ENCODE measurements around the gene SPOP.

The SPOP gene

GRCh38 chr17:49583889-49584288 lies 94.0 kb downstream of the SPOP start:
- DNase-seq (ENCODE audit: low read depth): no peak
- no peak overlapping the region for H3K4me3 ChIP-seq (ENCODE audit: low read depth, low read length)
- no peak for TF ChIP-seq CTCF (IDR thresholded peaks at IDR 0.05; ENCODE audit: control insufficient read depth, extremely low read depth, insufficient read depth)

- no peak for TF ChIP-seq CTCF (IDR thresholded peaks at IDR 0.05; ENCODE audit: control insufficient read depth, extremely low read depth, insufficient read depth)
- no peak for DNase-seq (ENCODE audit: low read depth)
Observed at GRCh38 chr17:49583226-49583625, 94.7 kb downstream of the SPOP start.

GRCh38 chr17:49582789-49583188 lies 95.1 kb downstream of the SPOP start:
- no peak overlapping the region for H3K4me3 ChIP-seq (ENCODE audit: low read depth, low read length)
- no peak for TF ChIP-seq CTCF (IDR thresholded peaks at IDR 0.05; ENCODE audit: control insufficient read depth, extremely low read depth, insufficient read depth)
- no peak for DNase-seq (ENCODE audit: low read depth)

More at GRCh38 chr17:49583226-49583625, 94.7 kb downstream of the SPOP start:
- no peak overlapping the region for H3K4me3 ChIP-seq (ENCODE audit: low read depth, low read length)

- TF ChIP-seq CTCF (IDR thresholded peaks at IDR 0.05; ENCODE audit: control insufficient read depth, extremely low read depth, insufficient read depth): no peak
- no peak overlapping the region for H3K4me3 ChIP-seq (ENCODE audit: low read depth, low read length)
- no peak for DNase-seq (ENCODE audit: low read depth)
Observed at GRCh38 chr17:49582055-49582722, 95.7 kb downstream of the SPOP start.

GRCh38 chr17:49581648-49581998 lies 96.3 kb downstream of the SPOP start:
- H3K4me3 ChIP-seq (ENCODE audit: low read depth, low read length): no peak overlapping the region
- TF ChIP-seq CTCF (IDR thresholded peaks at IDR 0.05; ENCODE audit: control insufficient read depth, extremely low read depth, insufficient read depth): no peak
- no peak for DNase-seq (ENCODE audit: low read depth)

GRCh38 chr17:49580981-49581647 lies 96.8 kb downstream of the SPOP start:
- no peak for TF ChIP-seq CTCF (IDR thresholded peaks at IDR 0.05; ENCODE audit: control insufficient read depth, extremely low read depth, insufficient read depth)

More at GRCh38 chr17:49580981-49581647, 96.8 kb downstream of the SPOP start:
- no peak overlapping the region for H3K4me3 ChIP-seq (ENCODE audit: low read depth, low read length)
- DNase-seq (ENCODE audit: low read depth): no peak

All from LNCaP clone FGC (cell line).